Activated naive CD4-positive, alpha-beta T cell treated with Interleukin-2 at 50 U/mL for 16 hours (primary cell): ENCODE measurements around the gene SFRP2.
A peak's percentile ranks its signal among the peaks of the same experiment; 100 is the strongest.

Experiments
- DNase-seq: peaks from one replicate; pipeline ENCODE4 v3.0.0-alpha.2; 2020

SFRP2 gene

DNA sequence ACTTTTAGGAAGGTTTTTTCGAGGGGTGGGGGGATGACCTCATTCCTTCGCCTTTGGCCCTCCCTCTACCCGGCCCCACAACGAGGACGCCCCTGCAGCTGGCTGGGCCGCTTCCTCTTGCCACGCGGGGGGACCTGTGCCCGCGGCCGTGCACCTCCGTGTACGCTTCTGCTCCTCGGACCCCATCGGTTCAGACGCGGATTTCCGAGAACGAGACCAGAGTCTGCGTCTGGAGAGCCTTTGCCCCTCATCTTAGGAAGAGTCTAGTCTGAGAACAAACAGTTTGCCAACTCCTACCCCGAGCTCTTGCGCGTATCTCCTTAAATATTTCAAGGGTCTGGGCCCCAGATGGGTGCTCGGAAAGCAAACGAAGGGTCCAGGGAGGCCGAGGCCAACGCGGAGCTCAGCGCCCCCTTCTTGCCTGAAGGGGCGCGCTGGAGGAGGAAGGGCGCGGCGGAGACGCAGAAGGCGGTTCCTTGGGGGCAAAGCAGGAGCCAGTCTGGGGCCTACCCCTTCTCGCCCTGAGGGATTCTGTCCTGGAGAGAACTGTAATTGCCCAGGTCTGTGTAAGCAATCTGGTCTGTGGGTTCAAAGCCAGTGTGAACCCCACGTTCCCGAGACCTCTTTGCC, 3.9 kb upstream of the SFRP2 start:
- no peak for DNase-seq

DNA sequence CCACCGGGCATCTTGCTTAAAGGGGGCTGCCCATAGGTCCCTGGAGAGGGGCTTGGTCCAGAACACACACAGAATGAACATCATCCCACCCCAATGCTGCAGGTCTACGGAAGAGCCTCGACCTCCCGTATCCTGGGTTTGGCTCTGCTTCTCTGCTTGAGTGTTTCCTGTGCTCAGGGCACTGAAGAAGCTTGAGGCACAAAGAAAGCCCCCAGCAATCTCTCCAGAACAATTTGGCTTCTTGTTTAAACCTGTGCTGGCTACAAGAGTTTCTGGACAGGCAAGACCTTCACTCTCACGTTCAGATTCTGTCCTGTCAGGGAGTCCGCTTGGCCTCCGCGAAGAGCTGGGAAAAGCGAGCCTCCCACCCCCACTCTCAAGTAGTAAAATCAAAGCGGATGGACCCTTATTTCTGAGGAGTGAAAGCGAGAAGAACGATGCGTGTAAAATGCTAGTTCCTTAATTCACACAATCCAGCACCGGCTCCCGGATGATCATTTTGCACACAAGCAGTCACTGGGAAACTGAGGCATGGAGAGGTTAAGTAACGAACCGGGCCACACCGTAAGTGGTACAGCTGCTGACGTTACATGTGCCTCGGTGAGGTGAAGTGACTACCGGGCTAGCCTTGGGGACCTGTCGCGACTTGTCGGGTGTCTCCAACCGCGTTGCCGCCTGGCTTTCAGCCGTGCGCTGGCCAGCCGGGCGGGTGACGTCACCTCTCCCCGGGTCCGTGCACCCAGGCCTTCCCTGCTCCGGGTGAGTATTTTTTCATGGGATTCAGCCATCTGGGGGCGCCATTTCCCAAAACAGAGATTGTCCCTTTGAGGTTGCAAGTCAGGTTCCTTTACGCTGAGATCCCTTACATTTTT, 3.1 kb upstream of the SFRP2 start:
- DNase-seq: peak; percentile 15

DNA sequence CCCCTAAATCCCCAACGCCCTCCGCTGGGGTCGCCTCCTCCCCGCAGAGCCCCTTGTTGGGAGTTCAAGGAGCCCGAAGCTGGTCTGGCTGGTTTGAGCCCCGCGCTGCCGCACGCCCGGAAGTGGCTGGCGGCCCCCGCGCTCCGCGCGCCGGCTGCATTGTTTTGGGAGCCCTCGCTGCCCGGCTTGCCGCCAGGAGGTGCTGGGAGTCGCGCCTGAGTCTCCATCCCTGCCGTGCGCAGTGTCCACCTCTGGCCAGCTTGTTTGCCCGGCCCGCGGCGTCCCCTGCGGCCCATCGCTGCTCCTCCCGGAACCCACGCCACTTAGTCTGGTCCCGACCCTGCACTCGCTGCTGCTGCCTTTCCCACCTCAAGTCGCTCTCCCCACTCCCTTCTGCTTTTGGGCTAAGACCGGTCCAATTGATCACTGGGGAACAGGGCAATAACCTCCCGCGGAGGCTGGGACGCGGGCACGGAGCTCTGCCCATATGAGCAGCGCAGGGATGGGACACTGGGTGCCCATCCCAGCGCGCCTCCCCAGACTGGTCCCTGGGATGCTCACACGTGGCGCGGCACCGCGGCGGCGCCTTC, 2.2 kb upstream of the SFRP2 start:
- DNase-seq: peak; percentile 35

DNA sequence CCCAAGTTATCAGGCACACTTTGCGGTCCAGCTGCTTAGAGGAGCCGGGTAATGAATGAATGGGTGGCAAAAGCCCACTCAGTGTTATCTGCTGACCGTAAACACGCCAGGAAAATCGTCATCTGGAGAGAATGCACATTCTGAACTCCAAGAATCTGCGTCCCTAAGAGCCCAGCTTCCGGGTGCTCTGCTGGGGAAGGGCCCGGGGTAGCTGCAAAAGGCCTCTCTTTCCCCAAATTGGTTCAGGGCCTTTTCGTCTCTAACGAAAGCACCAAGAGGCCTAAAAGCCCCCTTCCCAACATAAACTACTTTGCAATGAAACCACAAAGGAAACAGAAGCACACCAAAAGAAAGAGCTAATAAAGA, 1.6 kb upstream of the SFRP2 start:
- no peak for DNase-seq

DNA sequence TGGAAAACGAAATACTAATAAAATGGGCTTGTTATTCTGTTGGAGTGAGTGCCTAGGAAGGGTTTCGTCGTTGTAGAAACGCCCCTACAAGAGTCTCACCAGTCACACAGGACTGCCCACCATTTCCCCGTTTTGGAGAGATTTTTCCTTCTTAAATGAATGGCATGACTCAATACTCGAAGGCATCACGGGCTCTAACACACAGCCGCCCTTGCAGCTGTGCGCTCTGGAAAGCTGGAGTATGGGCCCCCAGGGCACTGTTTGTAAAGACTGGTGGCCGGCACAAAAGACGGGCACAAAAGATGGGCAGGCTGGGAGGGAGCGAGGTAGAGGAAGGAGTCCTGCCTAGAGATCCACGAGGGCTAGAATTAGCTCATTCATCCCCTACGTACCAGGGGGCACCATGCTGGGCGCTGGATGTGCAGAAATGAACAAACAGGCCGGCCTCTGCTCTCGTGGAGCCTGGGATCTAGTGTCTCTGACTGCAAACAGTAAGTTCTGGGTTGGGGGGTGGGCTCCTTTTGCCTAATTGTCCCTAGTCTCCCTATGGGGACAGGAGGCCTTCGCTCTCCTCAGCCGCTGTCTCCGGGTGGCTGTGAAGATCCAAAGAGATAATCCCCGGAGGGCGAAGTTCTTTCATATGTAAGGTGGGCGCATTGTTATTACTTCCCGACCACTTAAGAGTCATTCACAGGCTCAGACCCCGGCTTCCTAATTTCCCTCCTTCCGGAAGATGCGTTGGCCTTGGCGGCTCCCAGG, 1.0 kb upstream of the SFRP2 start:
- DNase-seq: no peak

DNA sequence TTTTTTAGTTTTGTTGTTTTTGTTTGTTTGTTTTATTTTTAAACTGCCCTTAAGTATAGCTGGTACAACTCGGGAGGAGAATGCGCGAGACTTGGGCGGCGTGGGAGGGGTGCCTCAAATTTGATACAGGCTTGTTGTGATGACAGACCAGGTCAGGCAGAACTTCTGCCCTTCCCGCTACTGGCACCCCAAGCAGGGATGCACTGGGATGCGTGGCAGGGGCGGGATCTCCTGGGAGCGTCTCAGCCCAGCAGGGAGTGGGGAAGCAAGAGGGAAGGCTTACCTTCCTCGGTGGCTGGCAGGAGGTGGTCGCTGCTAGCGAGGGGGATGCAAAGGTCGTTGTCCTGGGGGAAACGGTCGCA, 851 bp downstream of the SFRP2 start:
- no peak for DNase-seq

DNA sequence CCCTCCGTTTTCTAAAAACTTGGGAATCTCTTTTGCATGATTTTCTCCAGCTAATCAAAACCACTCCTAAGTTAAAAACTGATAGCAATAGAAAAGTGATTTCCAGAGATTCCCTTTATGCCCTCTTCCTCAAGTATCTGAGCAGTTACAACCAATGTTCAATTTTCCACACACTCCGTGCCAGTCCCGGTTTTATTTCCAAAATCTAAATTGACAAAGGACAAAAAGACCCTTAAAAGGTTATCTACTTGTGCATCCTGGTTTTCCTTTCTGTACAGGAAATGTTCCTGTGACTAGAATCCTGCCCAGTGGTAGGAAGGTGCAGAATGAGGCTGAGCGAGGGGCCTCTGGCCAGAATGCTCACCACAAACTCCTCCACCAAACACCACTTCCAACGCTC, 1.3 kb downstream of the SFRP2 start:
- no peak for DNase-seq

DNA sequence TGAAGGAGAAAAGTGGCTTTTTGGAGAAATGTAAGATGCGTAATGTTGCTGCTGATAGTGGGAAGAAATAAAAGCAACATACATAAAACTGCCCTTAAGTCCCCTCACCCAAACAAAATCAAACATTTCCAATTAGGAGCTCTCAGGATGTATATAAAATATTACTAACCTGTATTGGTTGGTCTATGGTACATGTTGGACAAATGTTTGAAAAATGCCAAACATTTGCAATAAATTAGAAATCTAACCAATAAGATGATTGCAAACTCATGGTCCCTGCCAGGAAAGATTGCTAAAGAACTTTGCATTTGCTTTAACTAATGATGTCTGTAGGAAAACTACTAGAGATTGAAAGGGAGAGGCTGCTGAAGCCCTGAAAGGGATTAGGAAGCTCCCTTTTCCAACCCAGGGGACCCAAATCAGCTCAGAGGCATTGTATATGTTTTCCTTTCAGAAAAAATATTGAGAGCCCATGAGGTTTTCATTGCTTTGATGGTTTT, 1.8 kb downstream of the SFRP2 start:
- no peak for DNase-seq

DNA sequence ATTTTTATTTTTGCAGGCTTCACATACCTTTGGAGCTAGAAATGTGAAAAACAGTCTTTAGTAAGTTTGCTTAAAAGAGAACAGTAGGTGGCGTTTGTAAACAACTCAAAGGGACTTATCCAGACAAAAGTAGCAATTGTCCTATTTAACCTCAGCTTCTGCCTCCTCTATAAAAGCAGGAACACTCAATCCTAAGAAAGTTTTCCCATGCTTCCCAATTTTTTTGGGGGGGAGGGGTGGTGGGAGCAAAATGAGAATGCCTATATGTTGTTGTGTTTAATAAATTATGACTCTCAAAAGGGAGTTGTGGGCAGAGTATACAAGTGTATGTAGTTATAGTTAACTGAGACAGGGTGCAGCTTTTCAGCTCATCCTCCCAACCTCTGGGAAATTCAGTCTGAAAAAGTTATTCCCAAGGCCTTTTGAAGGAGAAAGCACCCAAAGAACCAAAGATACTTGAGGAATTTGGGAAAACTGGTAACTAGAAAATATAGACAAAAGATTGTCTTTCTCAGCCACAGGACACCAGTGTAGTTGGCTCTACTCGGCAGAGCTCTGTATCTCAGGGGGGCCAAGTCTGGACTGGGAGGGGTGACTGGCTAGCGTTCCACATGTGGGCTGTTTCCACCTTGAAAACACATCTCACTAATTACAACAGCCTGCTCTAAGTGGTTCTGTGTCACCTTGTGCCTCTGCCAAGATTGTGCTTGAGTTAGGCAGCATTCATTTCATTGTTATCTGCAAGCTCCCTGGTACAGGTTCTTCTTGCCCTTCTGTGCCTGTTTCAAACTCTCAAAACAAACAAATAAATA, 2.8 kb downstream of the SFRP2 start:
- no peak for DNase-seq

DNA sequence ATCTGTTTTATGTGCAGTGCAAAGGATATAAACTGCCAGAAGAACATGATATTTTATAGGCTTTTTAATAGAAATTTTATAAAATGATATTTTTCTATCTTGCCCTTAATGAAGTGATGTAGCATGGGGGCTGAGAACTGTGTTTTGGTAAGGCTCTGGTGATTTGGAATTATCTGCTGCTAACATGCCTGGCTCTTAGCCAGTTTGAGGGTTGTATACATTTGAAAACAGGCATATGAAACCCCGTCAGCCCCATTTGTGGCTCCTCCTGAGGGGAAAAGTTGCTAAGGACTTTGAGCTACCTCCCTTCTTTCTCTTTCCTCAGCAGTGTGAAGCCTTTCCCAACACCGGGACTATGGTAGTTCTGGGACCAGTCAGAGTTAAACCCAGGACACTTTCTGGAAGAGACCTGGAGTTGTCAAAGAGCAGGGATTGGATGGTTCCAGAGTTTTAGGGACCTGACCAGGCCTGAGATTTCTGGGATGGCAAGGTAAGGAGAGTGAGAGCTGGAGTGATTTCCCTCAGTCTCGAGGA, 4.7 kb downstream of the SFRP2 start:
- no peak for DNase-seq

DNA sequence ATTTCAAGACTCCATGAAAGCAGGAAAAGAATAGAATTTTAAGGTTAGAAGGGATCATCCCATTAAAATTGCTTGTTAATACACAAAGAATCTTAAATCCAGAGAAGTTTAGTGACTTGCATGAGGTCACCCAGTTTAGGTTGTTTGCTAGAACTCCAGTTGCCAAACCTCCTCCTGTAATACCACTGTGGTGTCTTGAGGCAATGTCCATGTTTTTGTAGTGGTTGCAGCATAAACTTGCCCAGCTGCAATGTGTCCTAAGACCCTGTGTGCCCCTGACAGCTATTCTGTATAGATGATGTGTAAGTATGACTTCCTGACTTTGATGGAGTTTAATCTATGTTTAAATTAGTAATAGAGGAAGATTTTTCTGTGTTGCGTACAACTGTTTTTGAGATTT, 6.3 kb downstream of the SFRP2 start:
- no peak for DNase-seq

DNA sequence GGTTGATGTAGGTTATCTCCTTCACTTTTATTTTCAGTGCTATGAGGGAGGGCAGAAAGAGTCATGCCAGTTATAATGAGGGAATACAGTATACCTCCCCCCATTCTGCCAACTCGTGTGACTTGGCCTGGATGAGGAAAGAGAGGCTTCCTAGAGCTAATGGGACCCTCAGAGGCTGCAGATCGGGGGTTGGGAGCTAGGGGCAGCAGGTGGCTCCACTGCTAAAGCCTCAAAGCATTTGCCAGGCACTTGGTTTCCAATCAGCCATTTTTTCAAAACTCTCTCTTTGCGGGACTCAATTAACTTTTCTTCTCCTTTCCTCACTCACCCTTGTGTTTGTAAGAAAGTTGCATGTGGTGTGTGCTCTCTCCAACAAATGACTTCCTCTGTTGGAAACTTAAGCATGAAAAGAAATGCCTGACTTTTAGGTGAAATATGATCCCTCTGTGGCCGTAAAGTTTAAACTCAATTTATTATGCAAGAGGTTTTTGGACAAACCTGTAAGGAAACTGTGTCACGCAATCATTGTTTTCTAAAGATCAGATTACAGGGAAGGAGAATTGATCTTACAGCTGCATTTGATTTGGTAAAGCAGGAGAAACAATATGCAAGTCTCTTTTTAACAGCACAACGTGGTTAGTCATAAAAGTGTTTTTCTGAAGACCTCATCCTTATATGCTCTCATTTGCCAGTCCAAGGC, 7.0 kb downstream of the SFRP2 start:
- no peak for DNase-seq

DNA sequence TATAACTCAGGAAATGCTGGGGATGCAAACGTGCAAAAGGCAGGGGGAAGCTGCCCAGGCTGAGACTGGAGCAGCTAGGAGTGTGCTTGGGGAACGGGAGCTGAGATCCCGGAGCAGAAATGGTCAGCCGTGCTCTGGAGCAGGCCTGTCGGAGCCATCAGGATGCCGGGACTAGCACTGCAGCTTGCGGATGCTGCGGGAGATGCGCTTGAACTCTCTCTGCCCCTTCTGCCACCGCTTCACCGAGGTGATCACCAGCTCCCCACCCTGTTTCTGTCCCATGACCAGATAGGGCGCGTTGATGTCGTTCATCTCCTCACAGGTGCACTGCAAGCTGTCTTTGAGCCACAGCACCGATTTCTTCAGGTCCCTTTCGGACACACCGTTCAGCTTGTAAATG, 7.6 kb downstream of the SFRP2 start:
- DNase-seq: no peak

DNA sequence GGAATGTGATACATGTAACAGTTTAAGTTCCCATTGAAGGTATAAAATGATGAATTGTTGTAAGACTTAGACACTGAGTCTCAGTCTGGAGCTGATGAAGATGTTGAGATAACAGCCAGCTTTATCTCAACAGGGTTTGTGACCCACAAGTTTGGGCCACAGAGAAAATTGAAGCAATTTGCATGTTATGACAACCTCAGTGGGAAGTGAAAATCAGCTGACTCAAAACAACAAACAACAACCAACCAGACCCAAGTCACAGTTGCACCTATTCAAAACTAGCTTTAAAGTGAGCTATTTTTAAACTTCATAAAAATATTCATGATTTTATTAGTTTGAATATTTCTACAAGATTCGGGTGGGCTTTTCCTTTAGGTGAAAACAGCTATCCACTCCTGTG, 8.0 kb downstream of the SFRP2 start:
- no peak for DNase-seq

DNA sequence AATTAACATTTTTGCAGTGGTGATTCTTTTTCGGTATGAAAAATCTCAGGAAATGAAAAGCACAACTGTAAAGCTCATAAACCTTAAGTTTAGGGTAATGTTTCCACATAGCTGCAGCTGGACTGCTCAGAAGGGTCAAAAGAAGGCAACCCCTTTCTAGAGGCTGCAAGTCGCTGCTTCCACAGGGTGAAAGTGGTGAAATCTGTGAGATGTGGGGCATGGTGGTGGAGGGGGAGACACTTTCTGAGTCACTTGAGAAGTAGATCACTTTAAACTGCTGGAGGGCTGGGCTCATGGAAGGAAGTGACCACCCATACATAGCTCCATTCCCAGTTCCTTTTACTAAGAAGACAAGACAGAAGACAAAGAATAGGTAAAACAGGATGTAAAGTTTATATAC, 8.7 kb downstream of the SFRP2 start:
- DNase-seq: no peak

DNA sequence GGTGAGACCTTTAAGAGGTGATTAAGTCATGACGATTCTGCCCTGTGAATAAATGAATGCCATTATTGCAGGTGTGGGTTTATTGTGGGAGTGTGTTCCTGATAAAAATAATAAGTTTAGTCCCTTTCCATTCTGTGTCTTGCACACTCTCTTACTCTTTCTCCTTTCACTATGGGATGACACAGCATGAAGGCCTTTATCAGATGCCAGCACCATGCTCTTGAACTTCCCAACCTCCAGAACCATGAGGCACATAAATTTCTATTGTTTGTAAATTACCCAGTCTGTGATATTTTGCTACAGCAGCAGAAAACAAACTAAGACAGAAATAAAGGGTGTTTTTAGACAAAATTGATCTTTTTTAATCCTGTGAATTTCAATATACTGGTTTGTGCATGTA, 10.5 kb downstream of the SFRP2 start:
- no peak for DNase-seq

DNA sequence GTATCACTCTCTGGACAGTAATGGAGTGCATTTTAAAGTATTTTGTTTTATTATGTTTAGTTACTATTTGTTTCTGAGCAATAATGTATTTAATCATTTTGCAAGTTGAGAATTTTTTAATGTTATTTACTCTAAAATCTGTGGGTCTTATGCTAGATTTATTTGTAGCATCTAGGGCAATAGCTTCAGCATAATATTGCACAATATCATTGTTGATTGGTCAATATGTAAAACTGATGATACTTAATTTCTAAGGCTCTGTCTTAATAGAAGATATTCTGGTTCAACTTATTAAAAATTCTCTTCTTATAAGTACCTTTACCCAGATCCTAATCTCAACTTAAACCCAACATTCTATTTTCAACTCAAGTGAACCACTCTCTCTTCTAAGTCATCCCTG, 11.5 kb downstream of the SFRP2 start:
- no peak for DNase-seq

DNA sequence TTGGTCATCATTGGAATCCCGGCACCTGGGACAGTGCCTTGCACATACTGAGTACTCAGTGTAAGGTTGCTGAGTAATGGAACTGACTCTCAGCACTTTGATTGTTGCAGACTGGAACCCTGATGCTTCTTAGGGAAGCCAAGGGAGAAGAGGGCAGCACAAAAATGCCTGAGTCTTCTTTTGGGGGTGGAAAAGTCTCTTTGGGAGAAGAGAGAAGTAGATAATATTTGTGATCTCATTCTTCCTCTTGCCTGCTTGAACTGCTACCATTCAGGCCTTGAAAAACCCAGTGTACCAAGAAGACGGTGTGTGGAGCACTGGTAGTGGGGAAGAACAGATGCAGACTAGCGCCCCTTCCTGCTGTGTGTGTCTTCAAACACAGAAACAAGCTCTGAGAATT, 12.3 kb downstream of the SFRP2 start:
- DNase-seq: no peak

DNA sequence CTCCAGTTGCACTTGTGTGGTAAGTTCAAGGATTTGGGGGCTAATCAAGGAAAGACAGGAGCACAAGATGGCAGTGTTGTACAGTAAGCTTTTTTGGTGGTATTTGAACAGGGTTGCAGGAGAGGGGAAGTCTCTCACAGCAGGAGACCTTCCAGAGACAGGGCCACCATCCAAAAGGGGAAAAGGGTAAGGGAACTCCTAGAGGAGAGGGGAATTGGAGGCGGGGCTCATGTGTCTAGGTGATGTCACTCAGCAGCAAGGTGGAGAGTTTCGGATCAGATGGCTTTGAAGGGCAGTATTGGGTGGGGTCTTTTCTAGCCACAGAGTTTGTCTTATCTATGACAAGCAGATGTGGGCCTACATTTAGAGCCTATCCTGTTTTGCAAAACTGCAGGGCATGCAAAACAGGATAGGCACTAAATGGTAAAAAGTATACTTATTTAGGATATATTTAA, 15.6 kb downstream of the SFRP2 start:
- no peak for DNase-seq

DNA sequence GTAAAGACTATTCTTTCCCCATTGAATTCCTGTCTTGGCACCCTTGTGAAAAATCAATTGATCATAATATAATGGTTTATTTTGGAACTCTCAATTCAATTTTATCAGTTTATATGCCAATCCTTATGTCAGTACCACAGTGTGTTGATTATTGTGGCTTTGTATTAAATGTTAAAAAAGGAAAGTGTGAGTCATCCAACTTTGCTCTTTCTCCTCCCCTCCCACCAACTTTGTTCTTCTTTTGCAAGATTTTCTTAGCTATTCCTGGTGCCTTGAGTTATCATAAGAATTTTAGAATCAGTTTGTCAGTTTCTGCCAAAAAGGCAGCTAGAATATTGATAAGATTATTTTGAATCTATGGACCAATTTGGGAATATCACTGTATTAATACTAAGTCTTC, 17.8 kb downstream of the SFRP2 start:
- no peak for DNase-seq

DNA sequence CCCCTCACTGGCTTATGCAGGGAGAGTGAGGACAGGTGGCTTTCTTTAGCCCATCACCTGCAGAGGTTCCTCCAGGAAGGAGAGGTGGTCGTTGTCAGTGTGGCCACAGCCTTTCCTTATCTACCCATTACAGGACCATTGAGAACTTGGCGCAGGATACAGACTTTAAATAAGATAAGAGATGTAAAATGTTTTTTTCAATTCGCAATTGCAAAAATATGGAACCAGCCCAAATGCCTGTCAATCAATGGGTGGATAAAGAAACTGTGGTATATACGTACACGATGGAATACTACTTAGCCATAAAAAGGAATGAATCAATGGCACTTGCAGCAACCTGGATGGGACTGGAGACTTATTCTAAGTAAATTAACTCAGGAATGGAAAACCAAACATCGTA, 22.1 kb downstream of the SFRP2 start:
- no peak for DNase-seq

DNA sequence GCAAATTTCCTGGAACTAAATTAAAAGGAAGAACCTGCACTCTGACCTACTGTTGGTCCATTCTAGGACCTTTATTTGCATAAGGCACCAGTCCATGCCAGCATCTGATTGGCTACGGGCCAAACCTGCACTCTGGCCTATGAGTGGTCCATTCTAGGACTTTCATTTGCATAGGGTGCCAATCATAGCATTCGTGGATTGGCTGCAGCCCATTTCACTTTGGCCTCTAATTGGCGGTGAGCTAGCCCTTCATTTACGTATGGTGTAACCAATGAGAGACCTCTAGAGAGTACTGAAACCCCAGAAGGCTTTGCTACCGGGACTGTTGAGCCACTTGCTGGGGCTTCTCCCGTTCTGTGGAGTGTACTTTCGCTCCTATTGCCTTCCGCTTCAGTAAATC, 23.0 kb downstream of the SFRP2 start:
- no peak for DNase-seq
